Endothelial cell of umbilical vein (primary cell): Measurements from ENCODE around the gene VAC14. TPM values are rescaled to one million over a fixed set of nuclear protein-coding genes. Genes with fewer than 3 reads are reported as not detected.

Experiments
- BruUV-seq: library from RNA; stranded (reverse); fragments of 400-500 nt; replicated peaks from 2 replicates; lab custom pipeline; 2021; lab: Mats Ljungman, UMichigan
- CTCF ChIA-PET: fragments of 300-600, 350-600 bp; sonication (Branson Sonifier 250); formaldehyde crosslinking; loops from one replicate; lab custom pipeline; 2021; ENCODE audit warnings: antibody characterized with exemption, inconsistent platforms; lab: Charles Lee
- POLR2A ChIA-PET: fragments of 300-600, 350-600 bp; sonication (Branson Sonifier 250); formaldehyde crosslinking; loops from one replicate; lab custom pipeline; 2021; ENCODE audit warnings: antibody characterized with exemption, inconsistent platforms; lab: Charles Lee
- DNase-seq: peaks from one replicate; pipeline ENCODE4 v3.0.0-alpha.2; 2011; ENCODE audit warnings: low read depth, low spot score
- FAIRE-seq: peaks from 2 replicates; lab custom pipeline; 2011; peaks lifted over from hg19 to GRCh38; lab: Jason Lieb, UNC
- H2AFZ ChIP-seq: 2 replicates; pipeline ENCODE4 v1.6.0; 2012; ENCODE audit warnings: low read depth, low read length, control low read depth, inconsistent platforms
- H3K27ac ChIP-seq: 2 replicates; pipeline ENCODE4 v1.5.1; 2011; ENCODE audit warnings: low read depth, mild to moderate bottlenecking, control low read depth, low read length, moderate library complexity; ENCODE audit not compliant: insufficient read depth
- H3K27me3 ChIP-seq, 2 experiments: 2 replicates each; pipeline versions ENCODE4 v1.6.0 to v1.6.1; 2011; ENCODE audit warnings: low read length in 2 of 2, mixed read lengths in 1 of 2; ENCODE audit not compliant: control insufficient read depth in 2 of 2, insufficient read depth in 2 of 2
- H3K36me3 ChIP-seq, 2 experiments: 2 replicates in 1 of 2; 3 replicates in 1 of 2; pipeline ENCODE4 v1.5.1; 2011; ENCODE audit warnings: low read length in 2 of 2, mild to moderate bottlenecking in 1 of 2, moderate library complexity in 1 of 2; ENCODE audit not compliant: control insufficient read depth in 2 of 2, insufficient read depth in 2 of 2; ENCODE audit errors: extremely low read depth in 1 of 2
- H3K4me1 ChIP-seq: 3 replicates; pipeline ENCODE4 v1.5.1; 2011; ENCODE audit warnings: mild to moderate bottlenecking, low read length; ENCODE audit not compliant: control insufficient read depth, insufficient read depth; ENCODE audit errors: extremely low read depth
- H3K4me2 ChIP-seq: 2 replicates; pipeline ENCODE4 v1.6.1; 2011; ENCODE audit warnings: low read length, control low read depth, mixed read lengths; ENCODE audit not compliant: insufficient read depth
- H3K4me3 ChIP-seq, 3 experiments: fragments of 200-600 bp in 1 of 3; sonication (generic), shearing (Covaris generic) in 1 of 3; replicated peaks in 1 of 3; 2 replicates each; pipeline ENCODE4 v1.5.1; 2011 to 2016; ENCODE audit warnings: control low read depth in 3 of 3, low read length in 3 of 3, mild to moderate bottlenecking in 2 of 3, inconsistent platforms in 1 of 3, low read depth in 1 of 3, moderate library complexity in 1 of 3; ENCODE audit not compliant: insufficient read depth in 1 of 3
- H3K79me2 ChIP-seq: 2 replicates; pipeline ENCODE4 v1.6.0; 2012; ENCODE audit warnings: low read length, inconsistent platforms; ENCODE audit not compliant: control insufficient read depth, insufficient read depth
- H3K9ac ChIP-seq: replicated peaks from 2 replicates; pipeline ENCODE3; 2011; ENCODE audit warnings: low read length, control low read depth; ENCODE audit not compliant: insufficient read depth; ENCODE audit errors: extremely low read depth
- H3K9me1 ChIP-seq: replicated peaks from 3 replicates; pipeline ENCODE4 v1.6.0; 2011; ENCODE audit warnings: mild to moderate bottlenecking, low read length; ENCODE audit not compliant: control insufficient read depth, insufficient read depth; ENCODE audit errors: extremely low read depth
- H3K9me3 ChIP-seq: replicated peaks from 2 replicates; pipeline ENCODE4 v1.5.1; 2012; ENCODE audit warnings: low read length, inconsistent platforms; ENCODE audit not compliant: control insufficient read depth, insufficient read depth
- H4K20me1 ChIP-seq: replicated peaks from 2 replicates; pipeline ENCODE3; 2011; ENCODE audit warnings: mild to moderate bottlenecking, low read length; ENCODE audit not compliant: control insufficient read depth, insufficient read depth; ENCODE audit errors: extremely low read depth
- CTCF ChIP-seq, 2 donors: IDR thresholded peaks; 1 replicate in 1 of 2; 2 replicates in 1 of 2; pipeline ENCODE4 v1.5.1; 2011; ENCODE audit warnings: low read length in 2 of 2, mild to moderate bottlenecking in 2 of 2, moderate library complexity in 2 of 2, control low read depth in 1 of 2, inconsistent platforms in 1 of 2, low read depth in 1 of 2; ENCODE audit not compliant: insufficient read depth in 1 of 2; ENCODE audit errors: extremely low read depth in 1 of 2
- EZH2 ChIP-seq: IDR thresholded peaks from 2 replicates; pipeline ENCODE4 v1.6.1; 2012; ENCODE audit warnings: borderline replicate concordance, low read depth, mild to moderate bottlenecking, moderate library complexity, low read length, inconsistent platforms; ENCODE audit not compliant: severe bottlenecking
- FOS ChIP-seq: IDR thresholded peaks from 2 replicates; pipeline ENCODE4 v1.6.1; 2011; ENCODE audit warnings: mild to moderate bottlenecking, low read length, moderate library complexity, borderline replicate concordance; ENCODE audit not compliant: insufficient read depth
- GATA2 ChIP-seq: IDR thresholded peaks from 2 replicates; pipeline ENCODE4 v1.7.0; 2011; ENCODE audit warnings: low read depth, mild to moderate bottlenecking, moderate library complexity, mixed read lengths, low read length; ENCODE audit not compliant: insufficient read length, insufficient read depth
- JUN ChIP-seq: IDR thresholded peaks from 2 replicates; pipeline ENCODE4 v1.6.1; 2011; ENCODE audit warnings: borderline replicate concordance, low read depth; ENCODE audit not compliant: insufficient read length, insufficient read depth
- MAX ChIP-seq: IDR thresholded peaks from 2 replicates; pipeline ENCODE4 v1.6.1; 2011; ENCODE audit not compliant: insufficient read depth, insufficient read length
- MYC ChIP-seq: IDR thresholded peaks from one replicate; pipeline ENCODE4 v1.6.1; 2011; ENCODE audit warnings: mild to moderate bottlenecking, low read depth, low read length
- POLR2A ChIP-seq: IDR thresholded peaks from 2 replicates; pipeline ENCODE4 v1.6.1; 2012; ENCODE audit warnings: low read depth, mild to moderate bottlenecking, control low read depth, low read length
- POLR2AphosphoS5 ChIP-seq: IDR thresholded peaks from 2 replicates; pipeline ENCODE4 v1.6.1; 2012; ENCODE audit warnings: low read depth, mild to moderate bottlenecking, control low read depth, low read length, moderate library complexity; ENCODE audit not compliant: insufficient read depth
- dilution Hi-C: fragments of 300-500 bp; cut with MboI; formaldehyde crosslinking; loops from one replicate; pipeline ENCODE4 v1.15.0; 2019; ENCODE audit warnings: low sequenced_read_pairs; ENCODE audit not compliant: extremely low pct_ligation_motif_present
- intact Hi-C: fragments of 100-400 bp; cut with micrococcal nuclease; formaldehyde crosslinking; loops from one replicate; pipeline ENCODE4 v1.10.0; 2022
- polyA plus RNA-seq, 4 experiments: library from polyadenylated mRNA; depleted of rRNA in 3 of 4; stranded (reverse) in 3 of 4; unstranded in 1 of 4; fragments of >200 nt; gene quantifications; 2 replicates each; pipeline versions ENCODE4 v1.2.1 to v1.2.3, GENCODE V29; 2011 to 2012; ENCODE audit warnings: missing spikeins in 1 of 4
- total RNA-seq: library from RNA; stranded (reverse); gene quantifications from 2 replicates; pipeline ENCODE4 v1.2.3, GENCODE V29; 2021

The VAC14 gene
- total and polyA plus RNA-seq, 2 donors (not counting 3 experiments of a cell fraction or from before 2014, with no cell fraction given) = 37.6 to 57.9 TPM

- Histone ChIP-seq H3K36me3 (no peaks in the 10 kb centered on the region), H3K4me1 (peaks cover 13% of the 10 kb centered on the region), H2AFZ (no peak overlapping the region), H3K9ac (no peak overlapping the region), H4K20me1 (no peaks in the 10 kb centered on the region), H3K4me3 (no peak overlapping the region), H3K27ac (no peak overlapping the region), H3K9me1 (no peaks in the 10 kb centered on the region), H3K79me2 (no peaks in the 10 kb centered on the region), H3K4me2 (no peak overlapping the region), H3K27me3 (no peaks in the 10 kb centered on the region), H3K9me3 (no peaks in the 10 kb centered on the region)
- TF ChIP-seq POLR2AphosphoS5 (no peak), POLR2A (no peak), CTCF (IDR thresholded peaks at IDR 0.05; ENCODE audit: extremely low read depth in 1 of 2, insufficient read depth in 1 of 2, low read depth in 1 of 2, low read length in 2 of 2) (no peak), FOS (no peak), EZH2 (no peak), MYC (no peak), MAX (no peak), GATA2 (no peak), JUN (no peak)
- no TSS peak for BruUV-seq
- dilution Hi-C loops (no loop called here), intact Hi-C loops (no loop called here)
- POLR2A ChIA-PET = no interaction called here
- DNase-seq = no peak
- CTCF ChIA-PET = interaction anchor here (1.7 kb wide), 1 partner anchor 24 kb away, joined by 5 read pairs; no protein-coding TSS in a partner anchor
- FAIRE-seq = no peak
Measured at GRCh38 chr16:70713824-70714223, 87.1 kb downstream of the VAC14 start.
